ENCODE measurements around the gene FAAH. TPM values are rescaled to one million over a fixed set of nuclear protein-coding genes. Genes with fewer than 3 reads are reported as not detected.

FAAH gene
- total and polyA plus RNA-seq, 2 of the 13 experiments (the other 11 are each of a cell fraction or from before 2014, with no cell fraction given), result 5.4 to 11.0 TPM

GRCh38 chr1:46400421-46400820, 6.3 kb downstream of the FAAH start (continued):
- no peak for TF ChIP-seq PBX3 (CRISPR knock-in tag; IDR thresholded peaks at IDR 0.05; ENCODE audit: borderline replicate concordance)
- TF ChIP-seq, protein P1, sequence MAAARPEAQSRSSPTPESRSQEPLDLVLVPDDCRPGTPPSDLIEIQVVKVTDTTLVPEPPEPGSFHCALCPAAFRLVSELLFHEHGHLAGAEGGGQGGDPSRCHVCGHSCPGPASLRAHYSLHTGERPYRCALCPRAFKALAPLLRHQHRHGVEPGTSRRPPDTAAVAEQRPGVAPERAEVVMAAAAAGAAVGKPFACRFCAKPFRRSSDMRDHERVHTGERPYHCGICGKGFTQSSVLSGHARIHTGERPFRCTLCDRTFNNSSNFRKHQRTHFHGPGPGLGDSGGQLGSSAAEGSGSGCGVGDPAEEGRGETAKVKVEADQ (CRISPR knock-in tag; IDR thresholded peaks at IDR 0.05; ENCODE audit: borderline replicate concordance), result no peak
- TF ChIP-seq, protein P2, sequence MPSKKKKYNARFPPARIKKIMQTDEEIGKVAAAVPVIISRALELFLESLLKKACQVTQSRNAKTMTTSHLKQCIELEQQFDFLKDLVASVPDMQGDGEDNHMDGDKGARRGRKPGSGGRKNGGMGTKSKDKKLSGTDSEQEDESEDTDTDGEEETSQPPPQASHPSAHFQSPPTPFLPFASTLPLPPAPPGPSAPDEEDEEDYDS (CRISPR knock-in tag; IDR thresholded peaks at IDR 0.05), result no peak
- no peak for TF ChIP-seq ATF7-NPFF (CRISPR knock-in tag; IDR thresholded peaks at IDR 0.05; ENCODE audit: low read depth)
- no peak for TF ChIP-seq ATM (IDR thresholded peaks at IDR 0.05; ENCODE audit: borderline replicate concordance)
- TF ChIP-seq ZNF839 (CRISPR knock-in tag; IDR thresholded peaks at IDR 0.05; ENCODE audit: borderline replicate concordance), result no peak
- TF ChIP-seq RBAK (CRISPR knock-in tag; IDR thresholded peaks at IDR 0.05), result no peak
- no peak for TF ChIP-seq ZNF563 (CRISPR knock-in tag; IDR thresholded peaks at IDR 0.05)
- TF ChIP-seq SIX4 (CRISPR knock-in tag; IDR thresholded peaks at IDR 0.05), result no peak
- TF ChIP-seq RFX5 (IDR thresholded peaks at IDR 0.05; ENCODE audit: low read depth, low read length), result no peak

DNA sequence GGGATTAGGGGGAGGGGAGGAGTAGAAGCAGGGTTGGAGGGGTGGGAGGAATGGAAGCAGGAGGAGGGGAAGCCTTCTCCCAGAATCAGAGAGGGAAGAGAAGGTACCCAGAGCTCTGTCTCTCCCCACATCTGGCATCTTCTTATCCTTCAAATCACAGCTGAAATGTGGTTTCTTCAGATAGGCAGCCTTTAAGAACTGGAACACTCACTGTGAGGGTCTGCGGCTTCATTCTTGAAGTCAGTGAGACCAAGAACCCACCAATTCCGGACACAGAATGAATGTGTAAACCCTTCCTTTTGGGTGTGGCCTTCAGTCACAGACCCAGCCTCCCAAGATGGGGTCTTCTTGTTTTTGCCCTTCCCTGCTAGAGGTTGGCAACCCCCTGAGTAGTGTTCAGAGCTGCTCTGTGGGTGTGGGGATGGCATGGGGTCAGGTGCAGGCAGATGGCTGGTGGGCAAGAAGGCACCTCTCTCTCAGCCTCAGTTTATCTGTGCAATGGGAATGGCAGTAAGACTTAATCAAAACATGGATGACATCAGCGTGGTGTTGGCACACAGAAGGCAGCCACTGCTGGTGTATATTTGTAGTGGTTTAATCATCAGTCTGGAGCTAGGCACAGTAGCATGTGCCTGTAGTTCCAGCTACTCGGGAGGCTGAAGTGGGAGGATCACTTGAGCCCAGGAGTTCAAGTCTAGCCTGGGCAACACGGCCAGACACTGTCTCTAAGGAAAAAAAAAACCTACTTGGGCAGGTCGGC, 7.2 kb downstream of the FAAH start:
- ChIA-PET CTCF (ENCODE audit: low intra/inter-chr PET ratio, low total read pairs) (no interaction called here), POLR2A (no interaction called here)
- Histone ChIP-seq H3K9ac (ENCODE audit: insufficient read depth, low read depth, low read length) (no peak overlapping the region), H2AFZ (ENCODE audit: low read length) (no peak overlapping the region), H4K20me1 (ENCODE audit: insufficient read depth, low read length) (no peaks in the 10 kb centered on the region), H3K79me2 (ENCODE audit: insufficient read depth, low read length) (no peaks in the 10 kb centered on the region), H3K4me3 (replicated peaks in 1 of 3; ENCODE audit: insufficient read depth in 1 of 3, low read depth in 2 of 3, low read length in 3 of 3) (peak overlapping the region in 1 of 3 experiments; percentile 54; a peak in 2 of 6 replicates), H3K9me3 (ENCODE audit: low read length) (no peaks in the 10 kb centered on the region), H3K27ac (ENCODE audit: extremely low read length, insufficient read depth, low read length) (no peak overlapping the region), H3K27me3 (ENCODE audit: control insufficient read depth in 1 of 2, insufficient read depth in 2 of 2, low read length in 2 of 2) (no peaks in the 10 kb centered on the region), H3K36me3 (replicated peaks in 1 of 2; ENCODE audit: control insufficient read depth in 1 of 2, insufficient read depth in 2 of 2, low read length in 2 of 2) (no peaks in the 10 kb centered on the region), H3K4me2 (ENCODE audit: low read depth, low read length) (peak overlapping the region; percentile 62), H3K4me1 (ENCODE audit: insufficient read depth, low read length) (peaks cover 16% of the 10 kb centered on the region)
- peak; percentile 21 for TF ChIP-seq HNRNPK (IDR thresholded peaks at IDR 0.05; ENCODE audit: low read depth, low read length, poor library complexity, severe bottlenecking)
- TF ChIP-seq SAP130 (CRISPR knock-in tag; IDR thresholded peaks at IDR 0.05; ENCODE audit: low read depth), result no peak
- TF ChIP-seq, protein P3, sequence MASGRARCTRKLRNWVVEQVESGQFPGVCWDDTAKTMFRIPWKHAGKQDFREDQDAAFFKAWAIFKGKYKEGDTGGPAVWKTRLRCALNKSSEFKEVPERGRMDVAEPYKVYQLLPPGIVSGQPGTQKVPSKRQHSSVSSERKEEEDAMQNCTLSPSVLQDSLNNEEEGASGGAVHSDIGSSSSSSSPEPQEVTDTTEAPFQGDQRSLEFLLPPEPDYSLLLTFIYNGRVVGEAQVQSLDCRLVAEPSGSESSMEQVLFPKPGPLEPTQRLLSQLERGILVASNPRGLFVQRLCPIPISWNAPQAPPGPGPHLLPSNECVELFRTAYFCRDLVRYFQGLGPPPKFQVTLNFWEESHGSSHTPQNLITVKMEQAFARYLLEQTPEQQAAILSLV (CRISPR knock-in tag; IDR thresholded peaks at IDR 0.05; ENCODE audit: borderline replicate concordance), result peak; percentile 3; the same call in 1 of the 2 replicates
- ATAC-seq (peak; percentile 25), DNase-seq (ENCODE audit: low spot score) (no peak), FAIRE-seq (no peak)
- BruUV-seq (replicated peaks), result no TSS peak
- WGBS (ENCODE audit: low lambda C conversion rate), result 55% methylated on average over 5 of the region's 6 CpGs
- in situ Hi-C loops (cut with HindIII; ENCODE audit: extremely low pct_ligation_motif_present, low pct_unique_long_range_greater_than_20kb), result no loop called here
- intact Hi-C loops (cut with micrococcal nuclease; ENCODE audit: unreplicated experiment), result no loop called here
